HG02798 (cell line): ENCODE measurements around the gene DZIP3.

Source experiments
- ATAC-seq: cut with Tn5 transposase; IDR thresholded peaks from one replicate; pipeline ENCODE4 v1.9.1; 2021; ENCODE audit warnings: mild to moderate bottlenecking; ENCODE audit not compliant: unreplicated experiment, poor library complexity

The DZIP3 gene, protein sequence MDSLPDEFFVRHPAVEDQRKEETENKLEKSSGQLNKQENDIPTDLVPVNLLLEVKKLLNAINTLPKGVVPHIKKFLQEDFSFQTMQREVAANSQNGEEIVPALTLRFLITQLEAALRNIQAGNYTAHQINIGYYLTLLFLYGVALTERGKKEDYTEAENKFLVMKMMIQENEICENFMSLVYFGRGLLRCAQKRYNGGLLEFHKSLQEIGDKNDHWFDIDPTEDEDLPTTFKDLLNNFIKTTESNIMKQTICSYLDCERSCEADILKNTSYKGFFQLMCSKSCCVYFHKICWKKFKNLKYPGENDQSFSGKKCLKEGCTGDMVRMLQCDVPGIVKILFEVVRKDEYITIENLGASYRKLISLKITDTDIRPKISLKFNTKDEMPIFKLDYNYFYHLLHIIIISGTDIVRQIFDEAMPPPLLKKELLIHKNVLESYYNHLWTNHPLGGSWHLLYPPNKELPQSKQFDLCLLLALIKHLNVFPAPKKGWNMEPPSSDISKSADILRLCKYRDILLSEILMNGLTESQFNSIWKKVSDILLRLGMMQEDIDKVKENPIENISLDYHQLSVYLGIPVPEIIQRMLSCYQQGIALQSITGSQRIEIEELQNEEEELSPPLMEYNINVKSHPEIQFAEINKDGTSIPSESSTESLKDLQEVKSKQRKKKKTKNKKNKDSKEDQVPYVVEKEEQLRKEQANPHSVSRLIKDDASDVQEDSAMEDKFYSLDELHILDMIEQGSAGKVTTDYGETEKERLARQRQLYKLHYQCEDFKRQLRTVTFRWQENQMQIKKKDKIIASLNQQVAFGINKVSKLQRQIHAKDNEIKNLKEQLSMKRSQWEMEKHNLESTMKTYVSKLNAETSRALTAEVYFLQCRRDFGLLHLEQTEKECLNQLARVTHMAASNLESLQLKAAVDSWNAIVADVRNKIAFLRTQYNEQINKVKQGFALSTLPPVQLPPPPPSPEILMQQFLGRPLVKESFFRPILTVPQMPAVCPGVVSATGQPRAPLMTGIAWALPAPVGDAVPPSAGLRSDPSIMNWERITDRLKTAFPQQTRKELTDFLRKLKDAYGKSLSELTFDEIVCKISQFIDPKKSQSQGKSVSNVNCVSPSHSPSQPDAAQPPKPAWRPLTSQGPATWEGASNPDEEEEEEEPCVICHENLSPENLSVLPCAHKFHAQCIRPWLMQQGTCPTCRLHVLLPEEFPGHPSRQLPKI

DNA sequence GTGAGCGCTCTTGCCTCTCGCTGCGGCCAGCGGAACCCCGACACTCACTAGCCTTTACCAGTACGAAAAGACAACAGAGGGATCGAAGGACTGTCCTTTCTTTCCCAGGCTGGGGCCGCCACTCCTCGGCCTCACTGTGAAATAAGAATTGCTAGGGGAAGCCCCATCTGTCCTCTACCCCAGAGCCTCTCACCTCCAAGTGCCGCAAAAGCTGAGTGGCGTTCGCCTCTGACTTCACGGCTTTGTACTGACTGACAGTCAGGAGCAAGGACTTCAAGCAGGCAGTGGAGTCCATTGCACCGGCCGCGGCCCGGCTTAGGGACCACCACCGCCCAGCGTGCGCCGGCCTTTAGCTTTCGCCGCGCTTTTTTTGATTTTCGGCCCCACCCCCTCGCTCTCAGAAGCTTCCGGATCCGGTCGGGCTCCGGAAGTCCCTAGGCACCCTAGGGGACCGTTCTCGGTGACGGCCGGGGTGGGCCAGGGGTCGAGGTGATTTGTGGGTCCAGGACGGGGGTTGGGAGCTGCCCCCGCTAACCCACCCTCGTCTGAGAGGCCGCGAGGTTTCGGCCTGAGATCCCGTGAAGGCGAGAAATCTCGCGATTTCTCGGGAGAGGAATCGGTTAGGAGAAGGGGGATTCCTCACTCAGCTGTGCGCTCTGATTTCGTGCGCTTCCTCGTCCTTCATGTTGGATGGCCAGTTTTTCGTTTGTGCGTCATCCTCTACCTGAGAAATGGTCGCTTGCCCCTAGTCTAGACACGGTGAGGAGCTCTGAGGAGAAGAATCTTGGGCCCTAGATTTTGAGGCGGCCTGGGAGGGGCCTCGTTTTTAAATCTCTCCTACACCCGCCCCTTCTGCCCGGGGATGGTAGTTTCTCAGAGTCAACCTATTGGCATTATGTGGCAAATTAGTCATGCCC is at the start of gene DZIP3, which contains the start of gene CIP2A:
Gene DZIP3, plus strand, starts transcription at position 642 of the 917 bp plus-strand sequence. CDS start 15,685 bp downstream, outside the sequence.
Gene CIP2A, minus strand, starts transcription at position 358 of the 917 bp plus-strand sequence. Its CDS starts 63 bp downstream, at position 295.
- peak; percentile 96 for ATAC-seq

DNA sequence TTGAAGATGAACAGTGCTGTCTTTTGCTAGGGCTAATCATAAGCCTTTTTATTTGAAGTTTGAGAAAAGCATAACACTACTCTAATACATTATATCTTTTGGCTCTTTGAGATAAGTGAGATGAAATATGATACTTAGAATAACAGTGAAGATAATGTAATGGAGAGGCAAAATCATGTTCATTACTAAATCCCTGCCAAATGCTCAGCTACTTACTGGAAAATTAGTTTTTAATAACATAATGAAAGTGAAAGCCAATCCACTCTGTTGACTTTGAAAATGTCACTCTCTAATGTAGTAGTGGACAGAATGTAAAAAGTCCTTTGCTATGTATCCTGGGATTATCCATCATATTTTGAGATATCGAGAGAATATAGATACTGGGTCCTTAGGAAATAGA is 43.3 kb upstream of the DZIP3 start:
- peak; percentile 62 for ATAC-seq

DNA sequence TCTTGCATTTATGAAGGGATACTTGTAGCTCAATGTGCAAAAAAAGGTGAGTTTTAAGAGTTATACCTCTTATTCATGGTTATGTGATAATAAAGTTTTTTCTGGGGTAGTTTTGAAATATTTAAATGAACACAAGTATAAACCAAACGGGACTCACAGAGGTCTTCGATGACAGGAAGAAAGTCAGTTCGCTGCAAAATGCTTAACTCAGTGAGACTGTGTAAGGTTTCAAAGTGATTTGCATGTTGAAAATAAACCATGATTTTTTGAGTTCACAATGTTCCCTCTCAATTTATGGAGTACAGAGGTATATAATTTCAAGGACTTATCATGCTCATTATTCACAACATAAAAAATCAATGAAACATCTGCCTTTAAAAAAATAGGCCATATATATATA is 42.8 kb upstream of the DZIP3 start:
- peak; percentile 57 for ATAC-seq

DNA sequence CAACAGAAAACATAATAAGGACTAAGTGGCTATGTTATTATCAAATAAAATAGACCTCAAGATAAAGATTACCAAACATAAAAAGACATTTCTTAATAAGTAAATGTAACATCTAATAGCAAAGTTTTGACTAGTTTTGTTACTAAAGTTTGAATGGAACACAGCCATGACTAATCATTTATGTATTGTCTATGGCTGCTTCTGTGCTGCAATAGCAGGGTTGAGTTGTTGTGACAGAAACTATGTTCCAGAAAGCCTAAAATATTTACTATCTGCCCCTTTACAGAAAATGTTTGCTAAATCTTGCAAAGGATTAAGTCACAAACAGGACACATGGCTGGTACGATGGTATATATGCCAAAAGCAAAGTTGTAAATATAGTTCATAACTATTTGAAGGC is 41.2 kb upstream of the DZIP3 start:
- ATAC-seq = no peak

DNA sequence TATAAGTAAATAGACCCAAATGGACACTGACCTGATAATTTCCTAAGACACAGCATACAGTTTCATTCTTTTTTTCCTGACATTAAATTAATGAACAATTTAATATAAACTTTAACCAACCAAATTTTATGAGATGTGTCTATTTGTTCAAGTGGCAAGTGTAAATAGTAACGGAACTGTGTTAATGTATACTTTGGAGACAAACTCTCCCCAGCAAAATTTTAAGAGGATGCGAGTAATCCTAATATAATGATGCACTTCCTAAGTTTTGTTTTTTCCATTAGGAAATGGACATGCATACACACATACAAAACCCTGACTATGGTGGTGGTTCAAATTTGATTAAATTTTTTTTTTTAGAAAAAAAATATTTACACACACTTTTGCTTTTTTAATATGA is 40.6 kb upstream of the DZIP3 start:
- ATAC-seq = no peak

DNA sequence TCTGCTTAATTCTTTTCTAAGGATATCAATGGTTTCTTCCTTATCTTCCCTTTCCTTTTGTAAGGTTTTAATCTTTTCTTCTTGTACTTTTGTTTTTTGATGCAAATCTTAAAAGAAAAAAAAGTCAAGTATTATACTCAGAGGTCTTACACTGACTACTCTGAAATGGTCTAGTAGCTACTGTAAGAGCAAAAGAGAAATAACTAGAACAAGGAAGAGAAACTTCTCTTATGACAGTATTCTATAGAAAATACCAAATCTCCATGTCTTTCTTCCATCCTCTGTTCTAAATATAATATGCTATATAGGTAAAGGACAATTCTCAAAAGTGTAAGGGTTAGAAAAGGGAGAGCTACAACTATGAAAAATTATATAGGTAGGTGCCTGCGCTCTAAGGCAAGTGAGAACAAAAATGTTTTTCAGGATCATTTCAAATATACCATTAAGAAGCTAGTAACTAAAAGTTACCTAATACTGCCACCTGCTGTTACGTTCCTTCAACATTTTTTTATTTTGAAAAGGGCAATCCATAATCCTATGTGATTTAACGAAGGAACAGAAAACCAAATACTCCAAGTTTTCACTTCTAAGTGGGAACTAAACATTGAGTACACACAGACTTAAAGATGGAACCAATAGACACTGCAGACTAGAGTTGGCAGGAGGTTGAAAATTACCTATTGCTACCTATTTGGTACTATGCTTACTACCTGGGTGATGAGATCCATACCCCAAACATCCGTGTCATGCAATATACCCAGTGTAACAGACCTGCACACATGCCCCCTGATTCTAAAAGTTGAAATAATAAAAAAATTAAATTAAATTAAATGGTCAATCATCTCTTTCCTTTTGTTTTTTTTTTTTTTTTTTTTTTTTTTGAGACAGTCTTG is 37.0 kb upstream of the DZIP3 start:
- peak; percentile 70 for ATAC-seq

DNA sequence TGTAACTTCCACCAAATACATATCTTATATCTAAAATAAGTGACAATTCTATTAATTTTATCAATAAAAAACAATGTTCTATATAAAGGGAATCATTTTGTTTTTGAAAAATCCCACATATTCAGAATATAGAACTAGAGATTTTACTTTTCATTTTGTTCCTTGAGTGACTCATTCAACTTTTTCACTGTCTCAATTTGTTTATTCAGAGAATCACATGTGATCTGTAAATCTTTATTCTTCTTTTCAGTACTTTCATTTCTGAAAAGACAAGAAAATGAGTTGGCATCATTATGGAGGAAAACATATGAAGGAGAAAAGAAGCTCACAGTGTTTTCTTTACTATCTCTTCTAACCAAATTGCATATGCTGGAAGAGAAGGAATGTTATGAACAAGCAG is 35.3 kb upstream of the DZIP3 start:
- no peak for ATAC-seq

DNA sequence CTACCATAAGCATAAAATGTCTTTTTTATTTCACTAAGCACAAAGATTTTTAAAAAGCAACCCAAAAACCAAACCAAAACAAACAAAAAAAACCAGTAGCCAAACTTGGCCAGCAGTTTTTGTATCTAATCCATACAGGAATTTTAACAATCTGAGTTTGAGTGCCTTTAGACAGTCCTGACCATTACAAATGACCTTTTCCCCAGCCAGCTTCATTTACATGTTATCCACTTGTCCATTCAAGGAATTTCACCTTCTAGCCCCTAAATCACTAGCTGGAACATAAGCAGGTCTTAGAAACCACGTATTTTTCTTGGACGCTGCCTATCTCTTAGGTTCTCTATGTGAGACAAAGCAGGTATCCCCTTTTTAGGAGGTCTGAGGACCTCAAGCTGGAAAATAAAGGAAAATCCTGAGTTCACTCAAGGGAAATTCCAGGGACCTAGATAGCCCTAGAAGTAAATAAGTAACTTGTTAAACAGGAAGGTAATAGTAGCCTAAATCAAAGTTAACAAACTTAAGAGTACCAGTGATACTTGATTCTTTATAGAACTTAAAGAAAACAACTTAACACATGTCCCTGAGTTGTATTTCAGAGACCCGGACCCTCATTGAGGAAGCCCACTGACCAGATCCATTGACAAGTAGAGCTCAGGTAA is 34.5 kb upstream of the DZIP3 start:
- no peak for ATAC-seq

DNA sequence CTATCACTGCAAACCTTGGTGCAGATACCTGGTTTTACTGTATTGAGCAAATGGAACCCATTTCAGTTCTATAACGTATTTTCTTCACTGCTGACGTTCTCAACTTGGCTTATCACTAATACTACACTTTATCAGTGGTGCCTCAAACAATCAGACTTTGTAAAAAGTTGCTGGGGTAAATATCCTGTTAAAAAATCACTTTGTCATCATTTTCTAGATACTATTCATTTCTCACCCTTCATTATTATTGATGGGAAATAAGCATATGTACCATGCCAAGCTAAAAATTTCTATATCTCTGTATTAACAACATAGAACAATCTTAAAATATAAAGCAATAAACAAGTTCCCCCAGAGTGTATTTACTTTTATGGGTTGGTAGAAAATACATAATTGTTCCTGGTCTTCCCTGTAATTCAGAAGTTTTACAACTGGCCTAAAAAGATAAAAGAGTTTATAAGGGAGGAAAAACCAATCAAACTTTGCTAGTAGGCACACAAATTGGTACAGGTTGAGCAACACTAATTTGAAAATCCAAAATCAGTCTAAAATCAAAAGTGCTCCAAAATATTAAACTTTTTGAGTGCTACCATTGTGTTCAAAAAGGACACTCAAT is 33.4 kb upstream of the DZIP3 start:
- ATAC-seq = no peak

DNA sequence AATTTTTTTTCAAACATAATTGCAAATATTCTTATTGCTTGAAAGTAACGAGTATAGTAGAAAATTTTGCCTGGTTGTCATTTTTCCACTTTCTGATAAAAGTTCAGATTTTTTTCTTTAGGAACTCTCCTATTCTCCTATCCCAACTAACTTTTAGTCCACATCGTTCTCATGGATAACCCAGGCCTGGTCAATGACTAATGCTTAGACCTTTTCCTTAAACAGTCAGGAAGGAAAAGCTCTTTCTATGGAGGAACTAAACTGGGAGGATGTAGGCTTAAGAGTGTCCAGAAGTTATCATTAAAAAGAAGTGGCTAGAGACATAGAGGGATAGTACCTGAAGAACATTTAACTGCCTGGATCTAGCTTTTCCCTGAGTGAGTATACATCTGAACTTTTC is 27.0 kb upstream of the DZIP3 start:
- no peak for ATAC-seq

DNA sequence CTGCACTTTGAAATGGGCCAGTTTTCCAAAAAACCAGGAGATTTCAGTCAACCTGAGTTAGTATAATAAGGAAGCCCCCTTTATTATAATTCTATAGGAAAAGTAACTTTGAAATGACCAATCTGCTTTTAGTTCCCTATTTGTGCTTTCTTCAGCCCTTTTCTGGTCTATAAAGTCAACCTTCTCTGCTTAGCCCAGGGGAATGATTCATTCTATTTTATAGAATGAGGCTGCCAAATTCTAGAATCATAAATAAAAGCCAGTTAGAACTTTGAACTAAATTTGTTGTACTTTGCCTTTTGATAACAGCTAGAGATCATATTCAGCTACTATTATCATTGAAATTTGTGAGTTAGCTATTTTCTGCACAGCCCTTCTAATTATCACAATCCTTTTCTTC is 25.0 kb upstream of the DZIP3 start:
- no peak for ATAC-seq

DNA sequence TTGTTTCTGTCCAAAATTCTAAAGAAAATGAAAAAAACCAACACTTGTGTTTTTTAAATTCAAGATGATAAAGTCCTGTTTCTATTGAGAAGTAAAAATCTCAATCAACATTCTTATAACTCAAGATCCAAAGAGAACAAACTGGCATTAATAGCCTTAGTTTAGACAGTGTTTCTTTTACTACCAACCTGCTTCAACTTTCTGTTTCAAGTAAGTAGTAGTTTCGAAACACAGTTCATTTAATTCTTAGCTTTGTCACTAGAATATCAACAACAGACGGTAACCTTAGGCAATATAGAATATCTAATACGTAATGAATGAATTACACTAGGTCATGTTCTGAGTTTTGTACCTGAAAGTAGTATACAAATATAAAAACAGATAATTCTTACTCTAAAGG is 24.0 kb upstream of the DZIP3 start:
- ATAC-seq = peak; percentile 58

DNA sequence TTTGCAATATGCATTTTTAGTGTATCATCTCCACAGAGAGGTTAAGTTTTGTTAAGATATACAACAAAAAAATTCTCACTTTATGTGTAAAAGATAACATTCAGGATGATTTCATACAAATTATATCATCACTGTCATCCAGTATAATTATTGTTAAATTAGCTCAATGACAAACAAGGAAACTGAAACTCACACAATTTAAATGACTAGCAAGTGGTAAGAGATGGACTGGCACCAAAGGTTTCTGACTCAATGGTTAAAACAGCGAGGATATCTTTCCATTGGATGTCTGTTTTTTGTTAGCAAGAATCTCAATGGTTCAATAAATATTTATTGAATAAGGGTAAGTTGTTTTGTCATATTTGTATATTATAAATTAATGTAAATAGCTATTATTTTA is 22.9 kb upstream of the DZIP3 start:
- no peak for ATAC-seq

DNA sequence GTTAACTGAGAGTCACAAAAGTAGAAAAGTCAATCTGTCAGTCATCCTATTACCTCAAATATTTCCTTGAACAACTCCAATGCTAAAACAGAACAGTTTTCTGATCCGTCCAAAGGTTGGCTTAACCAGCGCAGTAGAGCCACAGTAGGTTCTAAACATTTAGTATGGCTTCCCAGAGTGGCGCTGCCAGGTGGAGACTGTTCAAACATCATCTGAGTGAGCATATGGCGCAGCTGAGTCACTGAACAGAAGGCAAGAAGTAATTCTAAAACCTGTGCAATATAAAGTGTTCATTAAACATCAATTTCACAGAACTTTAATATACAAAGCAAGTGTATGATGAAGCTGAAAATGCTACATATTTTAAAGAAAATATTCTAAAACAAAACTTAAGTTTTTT is 20.2 kb upstream of the DZIP3 start:
- no peak for ATAC-seq

DNA sequence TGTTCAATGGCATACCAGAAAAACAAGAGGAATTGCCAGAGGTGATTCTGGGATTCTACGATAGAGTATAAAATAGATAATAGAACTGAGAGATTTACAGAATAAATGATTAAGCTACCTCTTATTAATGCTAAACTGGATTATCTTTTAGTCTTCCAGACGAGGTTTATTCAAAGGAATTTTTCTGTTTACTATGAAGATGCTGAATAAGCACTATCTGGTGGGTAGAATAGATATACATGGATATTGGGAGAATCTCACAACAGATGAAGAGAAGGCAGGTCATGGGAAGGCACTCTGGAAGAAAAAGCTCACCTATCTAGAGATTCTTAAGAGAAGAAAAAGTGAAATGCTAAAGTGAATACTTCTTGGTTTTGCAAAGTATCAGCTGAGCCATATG is 11.5 kb upstream of the DZIP3 start:
- no peak for ATAC-seq

DNA sequence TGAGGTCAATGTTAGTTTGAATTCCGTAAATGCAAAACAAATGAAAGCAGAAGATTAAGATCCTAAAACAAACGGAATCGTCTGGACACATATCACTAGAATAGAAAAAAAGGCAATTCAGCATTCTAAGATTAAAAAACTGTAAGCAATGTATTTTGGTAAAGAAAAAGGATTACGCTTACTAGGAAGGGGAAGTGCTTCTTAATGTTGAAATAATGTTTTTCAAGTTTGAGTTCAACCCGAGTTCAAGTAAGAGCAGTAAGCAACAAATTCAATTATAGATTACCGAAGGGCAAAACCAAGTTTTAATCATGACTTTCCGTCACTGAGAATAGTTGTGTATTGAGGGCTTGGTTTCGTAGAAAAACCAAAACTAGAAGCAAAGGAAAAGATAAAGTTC is 921 bp upstream of the DZIP3 start:
- ATAC-seq = no peak

DNA sequence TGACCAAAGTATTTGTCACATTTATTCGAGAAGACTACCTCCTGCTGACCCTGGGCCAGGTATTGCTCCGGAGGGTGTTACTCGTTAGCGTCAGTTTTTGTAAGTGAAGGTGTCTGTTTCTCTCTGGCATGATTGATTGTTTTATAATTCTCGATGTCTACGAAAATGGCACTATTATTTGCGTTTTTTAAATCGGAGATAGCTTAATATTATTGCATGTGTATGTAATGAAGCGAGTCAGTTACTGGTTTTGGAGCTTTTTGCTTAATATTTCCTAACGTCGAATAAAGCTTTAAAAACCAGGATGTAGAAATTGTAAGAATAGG is 439 bp downstream of the DZIP3 start:
- ATAC-seq = no peak

DNA sequence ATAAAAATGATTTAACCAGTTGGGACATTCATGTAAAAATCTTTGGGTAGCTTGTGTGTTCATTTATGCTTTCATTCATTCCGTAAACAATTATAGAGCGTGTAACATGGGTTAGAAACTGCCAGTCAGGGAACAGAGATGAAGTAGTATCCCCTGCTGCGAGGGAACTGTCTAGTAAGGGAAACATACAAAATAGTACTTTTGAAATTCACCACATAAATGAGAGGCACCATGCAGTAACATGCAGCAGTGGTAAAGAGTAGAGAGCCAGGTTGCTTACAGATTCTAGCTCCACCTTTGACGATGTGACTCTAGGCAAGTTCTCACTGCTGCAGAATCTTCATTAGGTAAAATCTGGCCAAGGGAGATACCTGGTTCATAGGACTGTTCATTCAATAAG is 938 bp downstream of the DZIP3 start:
- ATAC-seq = no peak
